Measurements from ENCODE around the gene ITPR1. TPM values are rescaled to one million over a fixed set of nuclear protein-coding genes. Genes with fewer than 3 reads are reported as not detected.

The ITPR1 gene
- total RNA-seq, 1 donor from 2014 or later, result 45.9 TPM

GRCh38 chr3:4816718-4817117 is 323.6 kb downstream of the ITPR1 start:
- H3K4me1 Mint-ChIP-seq (ENCODE audit: unreplicated experiment), result no peaks in the 10 kb centered on the region
- peaks cover 11% of the 10 kb centered on the region for H3K9me3 Mint-ChIP-seq
- no peaks in the 10 kb centered on the region for H3K27me3 Mint-ChIP-seq
- TF ChIP-seq, protein P1, sequence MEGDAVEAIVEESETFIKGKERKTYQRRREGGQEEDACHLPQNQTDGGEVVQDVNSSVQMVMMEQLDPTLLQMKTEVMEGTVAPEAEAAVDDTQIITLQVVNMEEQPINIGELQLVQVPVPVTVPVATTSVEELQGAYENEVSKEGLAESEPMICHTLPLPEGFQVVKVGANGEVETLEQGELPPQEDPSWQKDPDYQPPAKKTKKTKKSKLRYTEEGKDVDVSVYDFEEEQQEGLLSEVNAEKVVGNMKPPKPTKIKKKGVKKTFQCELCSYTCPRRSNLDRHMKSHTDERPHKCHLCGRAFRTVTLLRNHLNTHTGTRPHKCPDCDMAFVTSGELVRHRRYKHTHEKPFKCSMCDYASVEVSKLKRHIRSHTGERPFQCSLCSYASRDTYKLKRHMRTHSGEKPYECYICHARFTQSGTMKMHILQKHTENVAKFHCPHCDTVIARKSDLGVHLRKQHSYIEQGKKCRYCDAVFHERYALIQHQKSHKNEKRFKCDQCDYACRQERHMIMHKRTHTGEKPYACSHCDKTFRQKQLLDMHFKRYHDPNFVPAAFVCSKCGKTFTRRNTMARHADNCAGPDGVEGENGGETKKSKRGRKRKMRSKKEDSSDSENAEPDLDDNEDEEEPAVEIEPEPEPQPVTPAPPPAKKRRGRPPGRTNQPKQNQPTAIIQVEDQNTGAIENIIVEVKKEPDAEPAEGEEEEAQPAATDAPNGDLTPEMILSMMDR (conservative IDR thresholded peaks at IDR 0.05), result no peak
- H3K4me3 Mint-ChIP-seq, result no peak overlapping the region
- H3K36me3 Mint-ChIP-seq, result peaks cover 59% of the 10 kb centered on the region
- DNase-seq (ENCODE audit: extremely low spot score, unreplicated experiment), result no peak
- no peak overlapping the region for H3K27ac Mint-ChIP-seq

DNA sequence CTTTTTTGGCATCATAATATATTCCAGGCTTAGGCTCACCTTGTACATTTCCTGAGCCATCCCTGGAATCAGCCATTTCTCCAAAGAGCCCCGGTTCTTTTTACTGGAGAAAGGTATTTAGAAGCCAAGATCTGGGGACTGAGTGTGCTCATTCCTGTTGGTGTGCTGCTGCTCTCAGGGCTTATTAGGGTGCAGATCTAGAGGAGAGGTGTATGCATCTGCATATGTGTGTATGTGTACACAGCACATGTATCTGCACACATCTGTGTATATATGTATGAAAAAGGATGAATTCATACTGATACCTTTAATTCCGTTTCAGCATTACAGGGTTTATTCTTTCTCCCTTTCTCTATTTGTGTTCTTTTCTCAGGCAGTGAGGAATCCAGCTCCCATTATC is 324.0 kb downstream of the ITPR1 start:
- DNase-seq (ENCODE audit: extremely low spot score, unreplicated experiment), result no peak
- TF ChIP-seq, protein P1 (conservative IDR thresholded peaks at IDR 0.05), result no peak
- peaks cover 11% of the 10 kb centered on the region for H3K9me3 Mint-ChIP-seq
- no peaks in the 10 kb centered on the region for H3K27me3 Mint-ChIP-seq
- no peaks in the 10 kb centered on the region for H3K4me1 Mint-ChIP-seq (ENCODE audit: unreplicated experiment)
- H3K27ac Mint-ChIP-seq, result no peak overlapping the region
- H3K36me3 Mint-ChIP-seq, result peaks cover 59% of the 10 kb centered on the region
- H3K4me3 Mint-ChIP-seq, result no peak overlapping the region

DNA sequence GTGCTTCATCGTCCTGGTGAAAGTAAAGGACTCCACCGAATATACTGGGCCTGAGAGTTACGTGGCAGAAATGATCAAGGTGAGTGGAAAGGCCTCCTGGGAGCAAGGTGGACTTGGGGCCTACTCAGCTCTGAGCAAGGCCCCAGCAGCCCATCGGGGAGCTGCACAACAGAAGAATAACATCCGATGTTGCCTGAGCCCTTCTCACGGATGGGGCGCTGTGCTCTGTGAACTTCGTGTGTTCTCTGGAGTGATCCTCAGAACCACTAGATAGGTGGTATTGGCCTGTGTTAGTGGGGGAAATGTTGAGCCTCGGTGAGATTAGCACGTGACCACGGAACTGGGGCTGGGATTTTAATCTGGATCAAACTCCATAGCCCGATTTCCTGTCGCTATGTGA is 325.0 kb downstream of the ITPR1 start:
- H3K4me3 Mint-ChIP-seq, result no peak overlapping the region
- H3K4me1 Mint-ChIP-seq (ENCODE audit: unreplicated experiment), result no peaks in the 10 kb centered on the region
- TF ChIP-seq, protein P1 (conservative IDR thresholded peaks at IDR 0.05), result no peak
- H3K9me3 Mint-ChIP-seq, result peaks cover 11% of the 10 kb centered on the region
- H3K36me3 Mint-ChIP-seq, result peaks cover 54% of the 10 kb centered on the region
- DNase-seq (ENCODE audit: extremely low spot score, unreplicated experiment), result no peak
- no peak overlapping the region for H3K27ac Mint-ChIP-seq
- no peaks in the 10 kb centered on the region for H3K27me3 Mint-ChIP-seq

DNA sequence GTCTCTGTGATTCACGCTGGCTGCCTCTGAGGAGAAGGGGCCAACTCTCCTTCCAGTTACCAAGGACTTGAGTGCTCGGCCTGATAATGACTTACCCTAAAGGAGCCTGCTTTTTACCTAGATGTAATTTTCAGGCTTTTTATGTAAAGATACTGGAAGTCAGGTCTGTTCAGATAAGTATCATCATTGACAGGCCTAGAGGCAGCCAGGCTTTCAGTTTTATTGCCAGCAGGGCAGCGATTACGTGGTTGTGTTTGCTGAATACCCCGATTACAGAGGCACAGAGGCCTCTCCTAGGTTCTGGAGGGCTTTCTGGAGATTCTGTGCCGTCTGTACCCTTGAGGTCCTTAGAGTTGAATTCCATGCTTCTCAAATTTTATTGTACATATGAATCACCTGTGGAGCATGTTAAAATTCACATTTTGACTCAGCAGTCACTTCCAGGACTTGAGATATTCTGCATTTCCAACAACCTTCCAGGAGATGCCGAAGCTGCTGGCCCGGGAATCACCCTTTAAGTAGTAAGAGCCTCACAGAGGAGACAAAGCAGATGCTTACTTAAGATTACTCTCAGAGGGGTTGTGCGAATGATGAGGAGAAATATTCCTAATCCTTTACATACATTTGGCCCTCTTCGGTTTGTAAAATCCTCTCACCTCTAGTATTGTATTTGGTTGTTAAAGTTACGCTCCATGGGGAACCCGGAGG is 326.0 kb downstream of the ITPR1 start:
- H3K27ac Mint-ChIP-seq, result no peak overlapping the region
- H3K36me3 Mint-ChIP-seq, result peaks cover 50% of the 10 kb centered on the region
- TF ChIP-seq, protein P1 (conservative IDR thresholded peaks at IDR 0.05), result no peak
- H3K4me1 Mint-ChIP-seq (ENCODE audit: unreplicated experiment), result no peaks in the 10 kb centered on the region
- H3K4me3 Mint-ChIP-seq, result no peak overlapping the region
- H3K9me3 Mint-ChIP-seq, result peaks cover 11% of the 10 kb centered on the region
- DNase-seq (ENCODE audit: extremely low spot score, unreplicated experiment), result no peak
- no peaks in the 10 kb centered on the region for H3K27me3 Mint-ChIP-seq

DNA sequence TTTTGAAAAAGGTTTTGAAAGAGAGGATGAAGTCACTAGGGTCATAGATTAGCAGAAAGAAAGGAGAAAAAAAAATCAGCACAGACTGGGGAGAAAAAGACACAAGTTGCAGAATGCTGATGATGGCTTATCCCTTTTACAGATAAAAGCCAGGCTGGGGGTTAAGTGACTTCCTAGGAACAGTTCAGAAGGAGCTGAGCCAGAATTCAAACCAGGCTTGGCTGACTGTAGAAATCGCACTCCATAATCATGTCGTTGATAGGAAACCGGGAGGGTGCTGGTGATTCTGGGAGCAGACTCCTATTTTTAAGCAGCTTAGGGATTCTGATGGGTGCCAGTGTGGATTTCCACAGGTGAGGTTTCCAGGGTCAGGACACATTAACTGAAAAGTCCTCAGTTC is 326.6 kb downstream of the ITPR1 start:
- H3K9me3 Mint-ChIP-seq, result peaks cover 11% of the 10 kb centered on the region
- no peaks in the 10 kb centered on the region for H3K27me3 Mint-ChIP-seq
- no peak for DNase-seq (ENCODE audit: extremely low spot score, unreplicated experiment)
- H3K4me1 Mint-ChIP-seq (ENCODE audit: unreplicated experiment), result peaks cover 3% of the 10 kb centered on the region
- TF ChIP-seq, protein P1 (conservative IDR thresholded peaks at IDR 0.05), result no peak
- no peak overlapping the region for H3K4me3 Mint-ChIP-seq
- peaks cover 50% of the 10 kb centered on the region for H3K36me3 Mint-ChIP-seq
- no peak overlapping the region for H3K27ac Mint-ChIP-seq

All from type B pancreatic cell (in vitro differentiated cells).